Measurements from ENCODE around the gene YBX1. TPM values are rescaled to one million over a fixed set of nuclear protein-coding genes. Genes with fewer than 3 reads are reported as not detected.

YBX1 gene
- total RNA-seq, 4 donors from 2014 or later = 236 to 470 (median 287) TPM

GRCh38 chr1:42690477-42691156 is 8.4 kb downstream of the YBX1 start:
- peaks cover 0 to 77% (median 17%) of the 10 kb centered on the region in 4 donors for H3K4me1 ChIP-seq
- peak overlapping the region in 2 of 4 donors; percentile 18 to 60 for H3K27ac ChIP-seq

GRCh38 chr1:42691157-42691498 is 8.9 kb downstream of the YBX1 start:
- H3K27ac ChIP-seq = peak overlapping the region in 2 of 4 donors; percentile 18 to 60

More at GRCh38 chr1:42690477-42691156, 8.4 kb downstream of the YBX1 start:
- DNase-seq = no peak
- Histone ChIP-seq H3K27me3 (no peaks in the 10 kb centered on the region), H3K4me3 (no peak overlapping the region), H3K36me3 (peaks cover 0 to 9% (median 0%) of the 10 kb centered on the region in 3 donors), H3K9me3 (no peaks in the 10 kb centered on the region)
- TF ChIP-seq CTCF (IDR thresholded peaks at IDR 0.05) = peak in 3 of 6 experiments; percentile 20 to 34 (median 34)
- TF ChIP-seq POLR2A (IDR thresholded peaks at IDR 0.05) = no peak

GRCh38 chr1:42692461-42692860 is 10.2 kb downstream of the YBX1 start:
- TF ChIP-seq CTCF (IDR thresholded peaks at IDR 0.05) = no peak
- peak in 1 of 2 donors; percentile 9 for TF ChIP-seq POLR2A (IDR thresholded peaks at IDR 0.05)
- peak overlapping the region in 3 of 4 donors; percentile 37 to 83 (median 82) for H3K27ac ChIP-seq
- H3K4me3 ChIP-seq = no peak overlapping the region
- peaks cover 0 to 60% (median 16%) of the 10 kb centered on the region in 4 donors for H3K4me1 ChIP-seq
- no peaks in the 10 kb centered on the region for H3K9me3 ChIP-seq
- DNase-seq = peak in 1 of 3 donors; percentile 53
- H3K36me3 ChIP-seq = peaks cover 0 to 27% (median 0%) of the 10 kb centered on the region in 3 donors
- H3K27me3 ChIP-seq = no peaks in the 10 kb centered on the region

More at GRCh38 chr1:42691157-42691498, 8.9 kb downstream of the YBX1 start:
- Histone ChIP-seq H3K27me3 (no peaks in the 10 kb centered on the region), H3K4me3 (no peak overlapping the region), H3K9me3 (no peaks in the 10 kb centered on the region), H3K36me3 (peaks cover 0 to 14% (median 0%) of the 10 kb centered on the region in 3 donors), H3K4me1 (peaks cover 0 to 72% (median 16%) of the 10 kb centered on the region in 4 donors)
- no peak for DNase-seq
- TF ChIP-seq CTCF (IDR thresholded peaks at IDR 0.05) (no peak), POLR2A (IDR thresholded peaks at IDR 0.05) (no peak)

GRCh38 chr1:42692911-42693310 is 10.7 kb downstream of the YBX1 start:
- TF ChIP-seq POLR2A (IDR thresholded peaks at IDR 0.05) (no peak), CTCF (IDR thresholded peaks at IDR 0.05) (no peak)
- Histone ChIP-seq H3K4me1 (peaks cover 0 to 55% (median 15%) of the 10 kb centered on the region in 4 donors), H3K36me3 (peaks cover 0 to 32% (median 2%) of the 10 kb centered on the region in 3 donors), H3K27ac (peak overlapping the region in 3 of 4 donors; percentile 33 to 83 (median 82)), H3K4me3 (peak overlapping the region in 1 of 4 donors; percentile 9), H3K9me3 (no peaks in the 10 kb centered on the region), H3K27me3 (no peaks in the 10 kb centered on the region)
- DNase-seq = no peak

GRCh38 chr1:42698081-42698813 is 16.0 kb downstream of the YBX1 start:
- H3K4me1 ChIP-seq = peaks cover 0 to 4% (median 1%) of the 10 kb centered on the region in 4 donors
- peaks cover 0 to 83% (median 4%) of the 10 kb centered on the region in 3 donors for H3K36me3 ChIP-seq
- H3K27ac ChIP-seq = no peak overlapping the region
- H3K4me3 ChIP-seq = no peak overlapping the region
- TF ChIP-seq CTCF (IDR thresholded peaks at IDR 0.05) = no peak
- no peak for TF ChIP-seq POLR2A (IDR thresholded peaks at IDR 0.05)
- no peaks in the 10 kb centered on the region for H3K27me3 ChIP-seq
- H3K9me3 ChIP-seq = no peaks in the 10 kb centered on the region
- no peak for DNase-seq

Measured in Peyer's patch (tissue), 4 donors.